Brain microvascular endothelial cell (primary cell): ENCODE data around the gene CLMN.

Experiments
- DNase-seq: peaks from one replicate; pipeline ENCODE4 v3.0.0-alpha.2; 2020
- H3K27ac ChIP-seq: fragments of 250-450 bp; sonication (Bioruptor Pico); 2 replicates; pipeline ENCODE4 v1.5.1; 2020; ENCODE audit warnings: mild to moderate bottlenecking, moderate library complexity
- H3K27me3 ChIP-seq: fragments of 250-450 bp; sonication (Bioruptor Pico); replicated peaks from 2 replicates; pipeline ENCODE4 v1.5.1; 2020; ENCODE audit warnings: mild to moderate bottlenecking
- H3K36me3 ChIP-seq: fragments of 250-450 bp; sonication (Bioruptor Pico); replicated peaks from 2 replicates; pipeline ENCODE4 v1.5.1; 2020; ENCODE audit warnings: mild to moderate bottlenecking
- H3K4me3 ChIP-seq: 2 replicates; pipeline ENCODE4 v1.5.1; 2011; ENCODE audit warnings: low read depth, mild to moderate bottlenecking, control low read depth, low read length, moderate library complexity
- in situ Hi-C: cut with HindIII; loops from 2 replicates; pipeline ENCODE4 v1.10.0; 2017; ENCODE audit warnings: low sequenced_read_pairs, low pct_ligation_motif_present
- TF ChIP-seq, protein P1 (sequence below): IDR thresholded peaks from 2 replicates; pipeline ENCODE4 v1.5.1; 2011; ENCODE audit warnings: low read depth, mild to moderate bottlenecking, moderate library complexity, low read length, control low read depth, inconsistent platforms; ENCODE audit errors: missing control alignments

The CLMN gene

DNA sequence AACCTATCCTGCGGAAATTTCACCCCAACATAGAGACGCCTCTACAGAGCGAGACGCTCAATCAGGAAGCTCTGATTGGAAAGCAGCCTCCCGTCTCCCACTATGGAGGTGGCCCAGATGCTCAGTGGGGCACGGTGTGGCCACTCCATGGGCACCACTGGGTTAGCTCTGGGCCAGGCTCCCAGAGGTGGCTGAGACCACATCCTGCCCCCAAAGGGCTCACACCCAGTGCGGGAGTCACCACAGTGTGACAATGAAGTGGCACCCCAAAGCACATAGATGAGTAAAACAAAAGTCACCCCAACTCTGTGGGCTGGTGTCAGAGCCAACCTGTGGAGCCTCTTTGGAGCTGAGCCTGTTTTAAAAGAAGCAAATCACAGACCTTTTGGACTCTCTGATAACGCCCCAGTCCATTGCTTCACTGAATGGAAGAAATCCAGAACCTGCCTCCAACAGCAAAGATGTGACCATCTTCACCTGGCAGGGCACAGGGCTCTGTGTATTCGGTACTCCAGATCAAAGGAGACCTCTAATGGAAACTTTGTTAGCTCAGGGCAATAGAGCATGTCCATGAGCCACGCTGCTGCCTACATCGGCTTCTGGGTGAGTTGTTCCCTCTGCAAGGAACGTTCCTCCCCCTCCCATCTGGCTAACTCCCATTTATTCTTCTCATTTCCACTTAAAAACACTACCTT lies 19.6 kb downstream of the CLMN start:
- DNase-seq, result no peak
- in situ Hi-C loops, result no loop called here
- no peaks in the 10 kb centered on the region for H3K27me3 ChIP-seq
- H3K27ac ChIP-seq, result no peak overlapping the region
- H3K4me3 ChIP-seq, result no peak overlapping the region
- TF ChIP-seq, protein P1, sequence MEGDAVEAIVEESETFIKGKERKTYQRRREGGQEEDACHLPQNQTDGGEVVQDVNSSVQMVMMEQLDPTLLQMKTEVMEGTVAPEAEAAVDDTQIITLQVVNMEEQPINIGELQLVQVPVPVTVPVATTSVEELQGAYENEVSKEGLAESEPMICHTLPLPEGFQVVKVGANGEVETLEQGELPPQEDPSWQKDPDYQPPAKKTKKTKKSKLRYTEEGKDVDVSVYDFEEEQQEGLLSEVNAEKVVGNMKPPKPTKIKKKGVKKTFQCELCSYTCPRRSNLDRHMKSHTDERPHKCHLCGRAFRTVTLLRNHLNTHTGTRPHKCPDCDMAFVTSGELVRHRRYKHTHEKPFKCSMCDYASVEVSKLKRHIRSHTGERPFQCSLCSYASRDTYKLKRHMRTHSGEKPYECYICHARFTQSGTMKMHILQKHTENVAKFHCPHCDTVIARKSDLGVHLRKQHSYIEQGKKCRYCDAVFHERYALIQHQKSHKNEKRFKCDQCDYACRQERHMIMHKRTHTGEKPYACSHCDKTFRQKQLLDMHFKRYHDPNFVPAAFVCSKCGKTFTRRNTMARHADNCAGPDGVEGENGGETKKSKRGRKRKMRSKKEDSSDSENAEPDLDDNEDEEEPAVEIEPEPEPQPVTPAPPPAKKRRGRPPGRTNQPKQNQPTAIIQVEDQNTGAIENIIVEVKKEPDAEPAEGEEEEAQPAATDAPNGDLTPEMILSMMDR, result no peak
- no peaks in the 10 kb centered on the region for H3K36me3 ChIP-seq

GRCh38 chr14:95299271-95299670 lies 20.4 kb downstream of the CLMN start:
- no peak overlapping the region for H3K4me3 ChIP-seq
- TF ChIP-seq, protein P1, result no peak
- no peaks in the 10 kb centered on the region for H3K27me3 ChIP-seq
- in situ Hi-C loops, result no loop called here
- no peaks in the 10 kb centered on the region for H3K36me3 ChIP-seq
- DNase-seq, result no peak
- H3K27ac ChIP-seq, result no peak overlapping the region

- TF ChIP-seq, protein P1, result no peak
- H3K36me3 ChIP-seq, result no peaks in the 10 kb centered on the region
- no peak overlapping the region for H3K4me3 ChIP-seq
- DNase-seq, result no peak
- in situ Hi-C loops, result no loop called here
- H3K27me3 ChIP-seq, result no peaks in the 10 kb centered on the region
- H3K27ac ChIP-seq, result no peak overlapping the region
Measured at GRCh38 chr14:95297832-95298231, 21.9 kb downstream of the CLMN start.

DNA sequence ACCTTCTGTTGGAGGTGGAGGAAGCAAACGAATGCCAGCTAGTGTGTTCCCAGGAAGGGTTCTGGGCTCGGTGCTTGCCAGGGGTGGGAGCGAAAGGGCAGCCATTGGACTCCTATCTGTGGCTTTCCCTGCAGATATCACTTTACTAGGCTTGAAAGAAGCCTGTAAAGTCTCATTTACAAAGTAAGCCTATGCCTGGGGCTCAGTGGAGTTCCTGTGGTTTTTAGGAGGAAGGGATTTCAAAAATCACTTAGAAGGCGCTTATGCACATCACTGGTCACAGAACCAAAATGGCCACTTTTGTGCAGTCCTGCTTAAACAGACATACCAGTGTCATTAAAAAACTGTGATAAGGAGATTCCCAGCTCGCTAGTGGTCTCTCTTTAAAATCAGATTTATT lies 22.7 kb downstream of the CLMN start:
- TF ChIP-seq, protein P1, result no peak
- Histone ChIP-seq H3K4me3 (no peak overlapping the region), H3K36me3 (no peaks in the 10 kb centered on the region), H3K27me3 (no peaks in the 10 kb centered on the region), H3K27ac (no peak overlapping the region)
- in situ Hi-C loops, result no loop called here
- no peak for DNase-seq

DNA sequence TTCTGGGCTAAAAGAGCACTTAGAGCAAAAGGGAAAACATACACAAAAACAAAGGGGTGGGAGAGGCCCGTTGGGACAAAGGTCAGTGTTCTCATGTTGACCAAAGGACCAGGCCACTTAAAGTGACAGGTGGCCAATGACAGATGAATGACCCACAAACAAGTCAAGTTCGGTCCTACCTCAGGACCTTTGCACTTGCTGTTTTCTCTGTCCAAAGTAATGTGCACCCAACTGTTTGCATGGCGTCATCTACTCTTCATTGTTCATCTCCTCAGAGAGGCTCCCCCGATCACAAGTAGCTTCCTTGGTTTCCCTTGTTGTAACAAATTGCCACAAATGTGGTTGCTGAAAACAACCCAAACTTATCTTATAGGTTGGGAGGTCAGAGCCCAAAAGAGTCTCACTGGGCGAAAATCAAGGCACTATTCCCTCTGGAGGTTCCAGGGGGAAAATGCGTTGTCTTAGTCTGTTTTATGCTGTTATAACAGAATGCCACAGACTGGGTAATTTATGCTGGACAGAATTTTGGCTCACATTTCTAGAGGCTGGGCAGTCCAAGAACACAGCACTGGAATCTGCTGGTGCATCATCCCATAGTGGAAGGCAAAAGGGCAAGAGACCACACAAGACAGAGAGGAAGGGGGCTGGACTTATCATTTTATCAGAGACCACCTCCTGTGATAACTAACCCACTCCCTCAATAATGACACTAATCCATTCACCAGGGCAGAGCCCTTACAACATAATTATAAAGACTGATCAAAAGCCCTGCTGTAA lies 23.9 kb downstream of the CLMN start:
- in situ Hi-C loops, result no loop called here
- TF ChIP-seq, protein P1, result no peak

More for the DNA sequence above, 23.9 kb downstream of the CLMN start:
- Histone ChIP-seq H3K4me3 (no peak overlapping the region), H3K27me3 (no peaks in the 10 kb centered on the region), H3K27ac (no peak overlapping the region), H3K36me3 (no peaks in the 10 kb centered on the region)
- no peak for DNase-seq
